ENCODE data around the gene STOX2.

Gene STOX2

GRCh38 chr4:183986971-183987946 is 82.2 kb downstream of the STOX2 start:
- DNase-seq (ENCODE audit: low spot score): no peak

GRCh38 chr4:183987987-183988392 is 82.9 kb downstream of the STOX2 start:
- DNase-seq (ENCODE audit: low spot score): no peak

- no peak for DNase-seq (ENCODE audit: low spot score)
Observed at GRCh38 chr4:183988874-183989273, 83.8 kb downstream of the STOX2 start.

- no peak for DNase-seq (ENCODE audit: low spot score)
Observed at GRCh38 chr4:183989461-183989860, 84.4 kb downstream of the STOX2 start.

GRCh38 chr4:183989931-183990330 is 84.8 kb downstream of the STOX2 start:
- DNase-seq (ENCODE audit: low spot score): no peak

- DNase-seq (ENCODE audit: low spot score): no peak
Observed at GRCh38 chr4:183993676-183994075, 88.6 kb downstream of the STOX2 start.

GRCh38 chr4:183995570-183995969 is 90.5 kb downstream of the STOX2 start:
- DNase-seq (ENCODE audit: low spot score): no peak

- DNase-seq (ENCODE audit: low spot score): no peak
Observed at GRCh38 chr4:183996868-183997267, 91.8 kb downstream of the STOX2 start.

GRCh38 chr4:183999435-183999834 is 94.3 kb downstream of the STOX2 start:
- no peak for DNase-seq (ENCODE audit: low spot score)

- DNase-seq (ENCODE audit: low spot score): no peak
Observed at GRCh38 chr4:184000457-184001396, 95.6 kb downstream of the STOX2 start.

- DNase-seq (ENCODE audit: low spot score): no peak
Observed at GRCh38 chr4:184003433-184003832, 98.3 kb downstream of the STOX2 start.

GRCh38 chr4:184007891-184008290 is 102.8 kb downstream of the STOX2 start:
- DNase-seq (ENCODE audit: low spot score): no peak

- no peak for DNase-seq (ENCODE audit: low spot score)
Observed at GRCh38 chr4:184010696-184011095, 105.6 kb downstream of the STOX2 start.

GRCh38 chr4:184011826-184012380 is 106.8 kb downstream of the STOX2 start:
- no peak for DNase-seq (ENCODE audit: low spot score)

GRCh38 chr4:184012937-184013336 is 107.8 kb downstream of the STOX2 start:
- no peak for DNase-seq (ENCODE audit: low spot score)

- no peak for DNase-seq (ENCODE audit: low spot score)
Observed at GRCh38 chr4:184014301-184014700, 109.2 kb downstream of the STOX2 start.

GRCh38 chr4:184016759-184017668 is 111.9 kb downstream of the STOX2 start:
- no peak for DNase-seq (ENCODE audit: low spot score)

GRCh38 chr4:184019076-184019475 is 114.0 kb downstream of the STOX2 start:
- DNase-seq (ENCODE audit: low spot score): no peak

- no peak for DNase-seq (ENCODE audit: low spot score)
Observed at GRCh38 chr4:184019667-184020623, 114.8 kb downstream of the STOX2 start.

- no peak for DNase-seq (ENCODE audit: low spot score)
Observed at GRCh38 chr4:184021389-184021788, 116.3 kb downstream of the STOX2 start.
